SH-SY5Y (cell line): ENCODE measurements around the gene RNF39.

Experiments
- GATA2 ChIP-seq: IDR thresholded peaks from 2 replicates; pipeline ENCODE4 v1.6.1; 2011; ENCODE audit warnings: mild to moderate bottlenecking, low read depth, low read length
- GATA3 ChIP-seq: IDR thresholded peaks from 2 replicates; pipeline ENCODE4 v1.6.1; 2011; ENCODE audit warnings: low read depth, mild to moderate bottlenecking, low read length, moderate library complexity

DNA sequence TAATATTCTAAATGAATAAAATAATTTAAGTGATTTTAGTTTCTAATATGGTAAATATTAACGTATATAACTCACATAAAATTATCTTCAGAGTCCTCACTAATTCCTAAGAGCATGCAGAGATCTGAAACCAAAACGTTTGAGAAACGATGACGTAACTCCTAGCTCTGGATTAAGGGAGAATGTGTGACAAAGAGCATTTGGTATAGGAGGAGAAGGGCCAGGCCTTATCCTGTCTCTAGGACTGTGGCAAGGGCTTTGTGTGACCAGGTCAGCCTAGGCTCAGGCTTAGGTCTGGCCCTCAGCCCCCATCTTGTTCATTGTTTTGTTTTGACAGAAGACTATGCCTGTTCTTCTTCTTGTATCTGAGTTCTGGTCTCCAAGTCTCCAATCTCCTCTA is 33.7 kb downstream of the RNF39 start:
- TF ChIP-seq GATA2 (no peak), GATA3 (no peak)
